HepG2 (cell line): Measurements from ENCODE around the gene C1orf50. TPM values are rescaled to one million over a fixed set of nuclear protein-coding genes. Genes with fewer than 3 reads are reported as not detected.

Experiments used
- DR1 ChIP-seq: sonication (generic); formaldehyde crosslinking; IDR thresholded peaks from 2 replicates; pipeline ENCODE4 v1.8.0; 2021; ENCODE audit warnings: mild to moderate bottlenecking, missing genetic modification reagents, inconsistent platforms
- FOXC1 ChIP-seq: sonication (generic); formaldehyde crosslinking; IDR thresholded peaks from 2 replicates; pipeline ENCODE4 v1.8.0; 2022; ENCODE audit warnings: mild to moderate bottlenecking, missing genetic modification reagents, borderline replicate concordance
- IRX3 ChIP-seq: sonication (generic); formaldehyde crosslinking; IDR thresholded peaks from 2 replicates; pipeline ENCODE4 v1.8.1; 2023; ENCODE audit warnings: mild to moderate bottlenecking, low read depth, missing genetic modification reagents, borderline replicate concordance
- KMT2B ChIP-seq: IDR thresholded peaks from 2 replicates; pipeline ENCODE4 v1.6.1; 2016; ENCODE audit warnings: missing genetic modification reagents, missing compliant biosample characterization
- MAF1 ChIP-seq: sonication (generic); formaldehyde crosslinking; IDR thresholded peaks from 2 replicates; pipeline ENCODE4 v1.5.0; 2020; ENCODE audit warnings: missing genetic modification reagents, borderline replicate concordance
- NCOA1 ChIP-seq: sonication (generic); formaldehyde crosslinking; IDR thresholded peaks from 2 replicates; pipeline ENCODE4 v1.9.0; 2021; ENCODE audit warnings: missing genetic modification reagents
- SAFB2 ChIP-seq: sonication (generic); formaldehyde crosslinking; IDR thresholded peaks from 2 replicates; pipeline ENCODE4 v1.5.1; 2020; ENCODE audit warnings: missing genetic modification reagents, low read depth, mild to moderate bottlenecking, borderline replicate concordance
- SP4 ChIP-seq: sonication (generic); formaldehyde crosslinking; IDR thresholded peaks from 2 replicates; pipeline ENCODE4 v1.8.1; 2023; ENCODE audit warnings: mild to moderate bottlenecking, missing genetic modification reagents
- TEAD2 ChIP-seq: sonication (generic); formaldehyde crosslinking; IDR thresholded peaks from 2 replicates; pipeline ENCODE4 v1.9.0; 2021; ENCODE audit warnings: missing genetic modification reagents
- TEAD3 ChIP-seq: optimal IDR thresholded peaks from 2 replicates; pipeline ENCODE3; 2016; ENCODE audit warnings: borderline replicate concordance
- ZMYM4 ChIP-seq: sonication (generic); formaldehyde crosslinking; IDR thresholded peaks from 2 replicates; pipeline ENCODE4 v1.8.1; 2023; ENCODE audit warnings: mild to moderate bottlenecking, missing genetic modification reagents
- ZNF274 ChIP-seq: sonication (generic); formaldehyde crosslinking; IDR thresholded peaks from 2 replicates; pipeline ENCODE4 v1.5.1; 2020; ENCODE audit warnings: mild to moderate bottlenecking, missing genetic modification reagents
- ZNF552 ChIP-seq: sonication (generic); formaldehyde crosslinking; IDR thresholded peaks from 2 replicates; pipeline ENCODE4 v1.9.0; 2022; ENCODE audit warnings: missing genetic modification reagents, mild to moderate bottlenecking, borderline replicate concordance
- ZNF564 ChIP-seq: sonication (generic); formaldehyde crosslinking; IDR thresholded peaks from 2 replicates; pipeline ENCODE4 v1.8.1; 2023; ENCODE audit warnings: mild to moderate bottlenecking, missing genetic modification reagents
- ZNF616 ChIP-seq: sonication (generic); formaldehyde crosslinking; IDR thresholded peaks from 2 replicates; pipeline ENCODE4 v1.5.0; 2020; ENCODE audit warnings: low read depth, mild to moderate bottlenecking, missing genetic modification reagents
- ZNF678 ChIP-seq: sonication (generic); formaldehyde crosslinking; IDR thresholded peaks from 2 replicates; pipeline ENCODE4 v1.4.0; 2020; ENCODE audit warnings: mild to moderate bottlenecking, missing genetic modification reagents
- ZNF772 ChIP-seq: sonication (generic); formaldehyde crosslinking; IDR thresholded peaks from 2 replicates; pipeline ENCODE4 v1.5.0; 2020; ENCODE audit warnings: mild to moderate bottlenecking, missing genetic modification reagents
- ZSCAN21 ChIP-seq: sonication (generic); formaldehyde crosslinking; IDR thresholded peaks from 2 replicates; pipeline ENCODE4 v1.8.0; 2022; ENCODE audit warnings: mild to moderate bottlenecking, missing genetic modification reagents, moderate library complexity, borderline replicate concordance
- polyA plus RNA-seq, 8 experiments: library from polyadenylated mRNA; depleted of rRNA in 3 of 8; stranded (reverse) in 7 of 8; unstranded in 1 of 8; fragments of >200 nt; fragmentation: Illumina TruSeq in 4 of 8; extraction: Trizol in 4 of 8; gene quantifications; 2 replicates each; pipeline versions ENCODE4 v1.2.1 to v1.2.3, GENCODE V29; 2011 to 2016; ENCODE audit warnings: low read depth in 4 of 8, missing spikeins in 1 of 8, mixed read lengths in 1 of 8; ENCODE audit not compliant: insufficient read depth in 1 of 8
- total RNA-seq, 5 experiments: library from RNA; depleted of rRNA; stranded (reverse); fragments of >200 nt; fragmentation: Illumina TruSeq; extraction: Trizol; gene quantifications; 2 replicates each; pipeline ENCODE4 v1.2.3, GENCODE V29; 2016; ENCODE audit warnings: low read depth in 1 of 5
- TF ChIP-seq, protein P1 (sequence below): sonication (generic); IDR thresholded peaks from 2 replicates; pipeline ENCODE4 v1.6.1; 2016; ENCODE audit warnings: low read depth, borderline replicate concordance
- TF ChIP-seq, protein P2 (sequence below): sonication (generic); formaldehyde crosslinking; IDR thresholded peaks from 2 replicates; pipeline ENCODE4 v1.5.1; 2020; ENCODE audit warnings: missing genetic modification reagents, mild to moderate bottlenecking, borderline replicate concordance
- TF ChIP-seq, protein P3 (sequence below): IDR thresholded peaks from 2 replicates; pipeline ENCODE4 v1.6.1; 2016; ENCODE audit warnings: mild to moderate bottlenecking, missing biosample characterization, missing genetic modification reagents
- TF ChIP-seq, protein P4 (sequence below): sonication (generic); formaldehyde crosslinking; IDR thresholded peaks from 2 replicates; pipeline ENCODE4 v1.5.0; 2020; ENCODE audit warnings: missing genetic modification reagents
- TF ChIP-seq, protein P5 (sequence below): sonication (generic); formaldehyde crosslinking; conservative IDR thresholded peaks from 2 replicates; pipeline ENCODE4 v1.5.0; 2020; ENCODE audit warnings: missing genetic modification reagents

C1orf50 gene
- total and polyA plus RNA-seq, 2 of the 13 experiments (the other 11 are each of a cell fraction or from before 2014, with no cell fraction given): 4.3 to 4.8 TPM

DNA sequence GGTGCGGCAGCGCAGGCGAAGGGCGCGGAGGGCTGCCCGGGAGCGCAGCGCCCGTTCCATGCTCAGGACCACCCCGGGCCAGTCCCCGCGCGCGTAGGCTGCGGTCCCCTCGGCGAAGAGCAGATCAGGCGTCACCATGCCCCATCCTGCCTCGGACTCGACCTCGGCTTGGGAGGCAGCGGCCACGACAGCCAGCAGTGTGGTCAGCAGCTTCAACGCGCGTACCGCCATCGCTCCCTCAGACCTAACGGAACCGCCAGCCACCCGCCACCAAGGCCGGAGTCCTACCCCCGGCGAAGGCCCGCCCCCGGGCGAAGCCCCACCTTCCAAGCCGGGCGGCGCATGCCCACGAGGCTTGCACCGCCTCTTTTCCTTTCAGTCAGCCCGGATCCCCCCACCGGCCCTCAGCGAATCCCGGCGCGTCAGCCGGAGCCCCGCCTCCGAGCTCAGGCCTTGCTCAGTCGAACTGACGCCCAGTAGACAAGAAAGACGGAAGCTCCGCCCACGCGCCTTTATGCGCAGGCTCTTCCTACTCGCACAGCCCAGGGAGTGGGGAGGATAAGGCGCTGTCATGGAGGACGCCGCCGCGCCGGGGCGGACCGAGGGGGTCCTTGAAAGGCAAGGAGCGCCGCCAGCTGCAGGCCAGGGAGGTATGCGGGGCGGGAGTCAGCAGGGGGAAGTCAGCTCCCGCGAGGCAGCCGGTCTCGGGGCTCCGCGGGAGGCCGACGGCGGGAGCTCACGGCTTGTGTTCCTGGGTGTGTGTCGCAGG is at the start of gene C1orf50, which contains the start of gene P3H1 (continued):
- TF ChIP-seq IRX3 (CRISPR knock-in tag) (peak; percentile 84; the same call in 1 of the 2 replicates), ZNF564 (peak; percentile 36; the same call in 1 of the 2 replicates), ZMYM4 (CRISPR knock-in tag) (peak; percentile 81), ZNF274 (peak; percentile 63; the same call in 1 of the 2 replicates), NCOA1 (peak; percentile 90), KMT2B (CRISPR knock-in tag) (no peak; the same call in 1 of the 2 replicates), TEAD2 (CRISPR knock-in tag) (0 out of 2 replicates have a peak, but pooled peaks have one; percentile 23), ZNF552 (CRISPR knock-in tag) (peak; percentile 36; the same call in 1 of the 2 replicates), ZSCAN21 (CRISPR knock-in tag) (peak; percentile 90; the same call in 1 of the 2 replicates), ZNF616 (CRISPR knock-in tag) (0 out of 2 replicates have a peak, but pooled peaks have one; percentile 69), MAF1 (CRISPR knock-in tag) (peak; percentile 44; the same call in 1 of the 2 replicates), ZNF772 (peak; percentile 84), DR1 (CRISPR knock-in tag) (peak; percentile 87), ZNF678 (peak; percentile 85), SP4 (CRISPR knock-in tag) (peak; percentile 79; the same call in 1 of the 2 replicates), SAFB2 (CRISPR knock-in tag) (0 out of 2 replicates have a peak, but pooled peaks have one; percentile 50), TEAD3 (CRISPR knock-in tag) (no peak), FOXC1 (CRISPR knock-in tag) (peak; percentile 44)
- TF ChIP-seq, protein P1, sequence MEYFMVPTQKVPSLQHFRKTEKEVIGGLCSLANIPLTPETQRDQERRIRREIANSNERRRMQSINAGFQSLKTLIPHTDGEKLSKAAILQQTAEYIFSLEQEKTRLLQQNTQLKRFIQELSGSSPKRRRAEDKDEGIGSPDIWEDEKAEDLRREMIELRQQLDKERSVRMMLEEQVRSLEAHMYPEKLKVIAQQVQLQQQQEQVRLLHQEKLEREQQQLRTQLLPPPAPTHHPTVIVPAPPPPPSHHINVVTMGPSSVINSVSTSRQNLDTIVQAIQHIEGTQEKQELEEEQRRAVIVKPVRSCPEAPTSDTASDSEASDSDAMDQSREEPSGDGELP: no peak; the same call in 1 of the 2 replicates
- TF ChIP-seq, protein P2, sequence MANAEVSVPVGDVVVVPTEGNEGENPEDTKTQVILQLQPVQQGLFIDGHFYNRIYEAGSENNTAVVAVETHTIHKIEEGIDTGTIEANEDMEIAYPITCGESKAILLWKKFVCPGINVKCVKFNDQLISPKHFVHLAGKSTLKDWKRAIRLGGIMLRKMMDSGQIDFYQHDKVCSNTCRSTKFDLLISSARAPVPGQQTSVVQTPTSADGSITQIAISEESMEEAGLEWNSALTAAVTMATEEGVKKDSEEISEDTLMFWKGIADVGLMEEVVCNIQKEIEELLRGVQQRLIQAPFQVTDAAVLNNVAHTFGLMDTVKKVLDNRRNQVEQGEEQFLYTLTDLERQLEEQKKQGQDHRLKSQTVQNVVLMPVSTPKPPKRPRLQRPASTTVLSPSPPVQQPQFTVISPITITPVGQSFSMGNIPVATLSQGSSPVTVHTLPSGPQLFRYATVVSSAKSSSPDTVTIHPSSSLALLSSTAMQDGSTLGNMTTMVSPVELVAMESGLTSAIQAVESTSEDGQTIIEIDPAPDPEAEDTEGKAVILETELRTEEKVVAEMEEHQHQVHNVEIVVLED (CRISPR knock-in tag): peak; percentile 56; the same call in 1 of the 2 replicates
- TF ChIP-seq, protein P3, sequence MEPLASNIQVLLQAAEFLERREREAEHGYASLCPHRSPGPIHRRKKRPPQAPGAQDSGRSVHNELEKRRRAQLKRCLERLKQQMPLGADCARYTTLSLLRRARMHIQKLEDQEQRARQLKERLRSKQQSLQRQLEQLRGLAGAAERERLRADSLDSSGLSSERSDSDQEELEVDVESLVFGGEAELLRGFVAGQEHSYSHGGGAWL (CRISPR knock-in tag): peak; percentile 30; the same call in 1 of the 2 replicates
- TF ChIP-seq, protein P4, sequence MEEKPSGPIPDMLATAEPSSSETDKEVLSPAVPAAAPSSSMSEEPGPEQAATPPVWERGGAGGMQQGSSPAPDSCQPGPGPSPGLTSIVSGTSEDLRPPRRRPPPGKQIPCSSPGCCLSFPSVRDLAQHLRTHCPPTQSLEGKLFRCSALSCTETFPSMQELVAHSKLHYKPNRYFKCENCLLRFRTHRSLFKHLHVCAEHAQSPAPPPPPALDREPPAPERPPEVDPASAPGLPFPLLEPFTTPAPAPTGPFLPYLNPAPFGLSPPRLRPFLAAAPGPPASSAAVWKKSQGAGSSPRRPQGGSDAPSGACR (CRISPR knock-in tag): peak; percentile 90; the same call in 1 of the 2 replicates
- TF ChIP-seq, protein P5, sequence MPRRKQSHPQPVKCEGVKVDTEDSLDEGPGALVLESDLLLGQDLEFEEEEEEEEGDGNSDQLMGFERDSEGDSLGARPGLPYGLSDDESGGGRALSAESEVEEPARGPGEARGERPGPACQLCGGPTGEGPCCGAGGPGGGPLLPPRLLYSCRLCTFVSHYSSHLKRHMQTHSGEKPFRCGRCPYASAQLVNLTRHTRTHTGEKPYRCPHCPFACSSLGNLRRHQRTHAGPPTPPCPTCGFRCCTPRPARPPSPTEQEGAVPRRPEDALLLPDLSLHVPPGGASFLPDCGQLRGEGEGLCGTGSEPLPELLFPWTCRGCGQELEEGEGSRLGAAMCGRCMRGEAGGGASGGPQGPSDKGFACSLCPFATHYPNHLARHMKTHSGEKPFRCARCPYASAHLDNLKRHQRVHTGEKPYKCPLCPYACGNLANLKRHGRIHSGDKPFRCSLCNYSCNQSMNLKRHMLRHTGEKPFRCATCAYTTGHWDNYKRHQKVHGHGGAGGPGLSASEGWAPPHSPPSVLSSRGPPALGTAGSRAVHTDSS (CRISPR knock-in tag): no peak
